GM12865 (cell line): Measurements from ENCODE around the gene CACNA2D4.

Source experiments
- DNase-seq: peaks from one replicate; pipeline ENCODE4 v3.0.0; 2010; ENCODE audit warnings: low read depth
- H3K4me3 ChIP-seq: 2 replicates; pipeline ENCODE4 v1.5.1; 2011; ENCODE audit warnings: mild to moderate bottlenecking, low read depth, low read length, control low read depth
- TF ChIP-seq, protein P1 (sequence below): IDR thresholded peaks from 2 replicates; pipeline ENCODE4 v1.5.1; 2011; ENCODE audit warnings: low read length, control low read depth, low read depth, inconsistent platforms; ENCODE audit not compliant: insufficient read depth; ENCODE audit errors: missing control alignments

The CACNA2D4 gene

DNA sequence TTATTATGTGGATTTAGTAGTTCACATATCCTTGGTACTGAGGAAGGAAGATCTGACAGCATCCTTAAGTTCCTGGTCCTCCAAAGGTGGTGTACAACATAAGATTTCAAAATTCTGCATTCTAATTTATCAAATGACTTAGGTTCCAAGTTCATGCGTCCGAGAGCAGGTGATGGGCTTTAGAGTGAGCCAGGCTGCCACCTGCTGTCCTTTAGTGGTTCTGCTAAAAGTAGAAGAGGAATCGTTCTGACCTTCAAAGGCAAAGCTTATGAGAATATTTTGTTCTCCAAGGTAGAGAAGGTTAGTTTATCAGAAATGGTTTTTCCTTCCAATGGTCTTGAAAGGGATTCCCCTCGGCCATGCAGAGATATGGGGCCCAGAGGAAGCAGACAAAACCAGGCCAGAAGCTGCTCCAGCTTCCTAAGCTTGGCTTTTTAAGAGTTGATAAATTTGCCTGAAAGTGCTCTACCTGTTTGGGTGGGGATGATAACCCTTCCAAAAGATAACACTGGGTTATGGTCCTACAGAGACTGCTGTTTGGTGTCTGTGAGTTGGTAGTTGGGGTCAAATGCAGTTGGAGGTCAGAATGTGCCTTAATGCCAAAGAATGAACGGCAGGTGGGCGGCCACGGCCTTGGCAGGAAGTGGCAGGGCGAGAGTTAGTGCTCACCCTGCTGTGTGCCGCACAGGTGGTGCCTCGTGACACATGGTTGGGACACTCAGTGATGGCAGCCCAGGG, 127.2 kb downstream of the CACNA2D4 start:
- no peak overlapping the region for H3K4me3 ChIP-seq
- DNase-seq, result peak; percentile 76
- TF ChIP-seq, protein P1, sequence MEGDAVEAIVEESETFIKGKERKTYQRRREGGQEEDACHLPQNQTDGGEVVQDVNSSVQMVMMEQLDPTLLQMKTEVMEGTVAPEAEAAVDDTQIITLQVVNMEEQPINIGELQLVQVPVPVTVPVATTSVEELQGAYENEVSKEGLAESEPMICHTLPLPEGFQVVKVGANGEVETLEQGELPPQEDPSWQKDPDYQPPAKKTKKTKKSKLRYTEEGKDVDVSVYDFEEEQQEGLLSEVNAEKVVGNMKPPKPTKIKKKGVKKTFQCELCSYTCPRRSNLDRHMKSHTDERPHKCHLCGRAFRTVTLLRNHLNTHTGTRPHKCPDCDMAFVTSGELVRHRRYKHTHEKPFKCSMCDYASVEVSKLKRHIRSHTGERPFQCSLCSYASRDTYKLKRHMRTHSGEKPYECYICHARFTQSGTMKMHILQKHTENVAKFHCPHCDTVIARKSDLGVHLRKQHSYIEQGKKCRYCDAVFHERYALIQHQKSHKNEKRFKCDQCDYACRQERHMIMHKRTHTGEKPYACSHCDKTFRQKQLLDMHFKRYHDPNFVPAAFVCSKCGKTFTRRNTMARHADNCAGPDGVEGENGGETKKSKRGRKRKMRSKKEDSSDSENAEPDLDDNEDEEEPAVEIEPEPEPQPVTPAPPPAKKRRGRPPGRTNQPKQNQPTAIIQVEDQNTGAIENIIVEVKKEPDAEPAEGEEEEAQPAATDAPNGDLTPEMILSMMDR, result peak; percentile 68

DNA sequence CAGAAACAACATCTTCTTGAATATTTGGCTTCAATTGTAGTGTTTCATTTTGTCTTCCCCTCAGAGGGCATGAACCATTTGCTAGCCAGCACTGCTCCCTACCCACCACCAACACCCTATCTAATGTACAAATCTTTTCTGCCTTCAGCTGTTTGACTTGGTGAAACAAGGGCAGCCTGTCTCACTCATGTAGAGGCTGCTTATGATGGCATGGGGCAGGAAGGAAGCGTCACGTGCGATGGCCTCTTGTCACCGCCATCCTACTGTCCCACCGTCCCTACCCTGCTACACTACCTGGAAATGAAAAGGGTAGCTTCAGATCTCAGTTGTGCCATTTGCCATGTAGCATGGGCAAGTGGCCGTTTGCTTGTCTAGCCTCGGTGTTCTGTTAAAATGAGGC, 128.0 kb downstream of the CACNA2D4 start:
- no peak for DNase-seq
- no peak overlapping the region for H3K4me3 ChIP-seq
- TF ChIP-seq, protein P1, result no peak

DNA sequence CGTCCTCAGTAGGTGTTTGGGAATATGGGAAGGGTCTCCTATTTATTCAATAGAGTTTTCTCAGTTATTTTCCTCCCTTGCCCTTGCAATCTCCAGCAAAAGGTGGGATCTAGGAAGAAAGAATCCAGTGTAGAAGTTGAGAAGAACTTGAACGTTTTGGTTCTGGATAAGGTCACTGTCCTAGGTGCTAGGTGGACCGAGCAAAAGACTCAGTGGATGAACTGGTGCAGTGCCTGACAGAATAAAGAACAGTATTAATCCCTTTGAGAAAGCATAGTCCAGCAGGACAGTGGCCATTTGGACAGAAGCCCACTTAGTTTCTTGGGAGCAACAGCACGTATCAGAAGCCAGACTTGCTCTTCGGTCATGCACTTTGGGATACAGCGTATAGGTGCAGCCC, 130.7 kb downstream of the CACNA2D4 start:
- TF ChIP-seq, protein P1, result no peak
- H3K4me3 ChIP-seq, result no peak overlapping the region
- DNase-seq, result no peak

DNA sequence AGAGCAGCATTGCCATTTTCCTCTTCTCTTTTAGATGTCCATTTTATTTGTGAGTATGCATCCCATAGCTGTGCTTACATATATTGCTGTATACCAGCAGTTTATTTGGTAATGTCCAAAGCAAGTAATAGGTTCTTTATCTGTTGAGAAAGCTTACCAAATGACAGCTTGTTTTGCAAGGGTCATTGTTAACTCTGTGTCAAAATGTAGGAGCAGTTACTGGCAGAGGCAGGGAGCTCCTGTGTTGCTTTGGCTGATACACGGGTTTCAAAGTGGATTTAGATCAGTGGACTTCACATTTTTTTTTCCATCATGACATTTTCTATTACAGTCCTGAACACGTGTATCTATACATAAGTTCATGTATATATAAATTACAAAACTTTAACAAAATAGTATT, 136.2 kb downstream of the CACNA2D4 start:
- no peak for DNase-seq
- H3K4me3 ChIP-seq, result no peak overlapping the region
- TF ChIP-seq, protein P1, result no peak

DNA sequence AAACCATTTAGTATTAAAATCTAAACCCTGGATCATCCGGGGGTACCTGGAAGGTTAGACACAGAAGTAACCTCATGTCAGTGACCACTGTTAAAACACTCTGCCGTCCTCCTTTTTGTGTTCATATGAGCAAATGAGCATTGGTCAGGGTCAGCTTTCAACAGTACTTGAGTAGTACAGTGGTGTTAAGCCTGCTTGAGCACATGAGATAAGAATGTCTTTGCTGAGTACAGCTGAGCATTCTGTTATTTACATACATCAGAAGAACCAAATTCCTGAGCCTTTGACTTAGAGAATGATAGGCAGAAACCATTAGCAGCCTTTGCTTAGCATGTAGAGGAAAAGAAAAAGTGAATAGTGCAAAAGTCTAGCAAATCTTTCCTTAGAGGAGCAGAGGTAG, 136.7 kb downstream of the CACNA2D4 start:
- DNase-seq, result no peak
- no peak overlapping the region for H3K4me3 ChIP-seq
- TF ChIP-seq, protein P1, result no peak

DNA sequence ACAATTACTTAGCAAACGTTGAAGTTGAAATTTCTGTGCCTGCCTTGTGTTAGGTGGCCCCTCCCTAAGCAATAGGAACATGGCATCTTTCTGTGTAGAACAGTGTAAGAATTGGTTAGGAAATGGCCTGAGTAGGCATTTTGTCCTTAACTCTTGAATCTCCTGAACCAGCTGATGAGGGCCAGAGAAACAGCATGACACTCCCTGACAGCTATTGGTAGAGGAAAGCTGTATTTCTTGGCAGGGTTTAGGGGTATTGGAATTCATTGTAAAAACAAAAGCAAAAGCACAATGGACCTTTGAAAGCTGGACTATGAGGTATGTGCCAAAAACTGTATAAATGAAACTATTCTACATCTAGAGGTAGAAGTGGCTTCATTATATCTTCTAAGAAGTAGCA, 138.7 kb downstream of the CACNA2D4 start:
- no peak for DNase-seq
- no peak overlapping the region for H3K4me3 ChIP-seq
- TF ChIP-seq, protein P1, result no peak

DNA sequence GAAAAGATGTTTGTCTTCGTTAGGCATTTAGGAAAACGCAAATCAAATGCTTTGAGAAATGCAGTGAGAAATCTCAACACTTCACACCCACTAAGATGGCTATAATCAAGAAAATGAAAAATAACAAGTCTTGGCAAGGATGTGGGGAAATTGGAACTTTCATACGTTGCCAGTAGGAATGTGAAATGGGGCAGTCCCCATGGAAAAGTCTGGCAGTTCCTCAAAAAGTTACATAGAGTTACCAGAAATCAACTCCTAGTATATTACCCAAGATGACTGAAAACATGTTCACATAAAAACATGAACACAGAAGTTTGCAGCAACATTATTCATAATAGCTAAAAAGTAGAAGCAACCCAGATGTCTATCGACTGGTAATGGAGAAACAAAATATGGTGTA, 139.5 kb downstream of the CACNA2D4 start:
- DNase-seq, result no peak
- H3K4me3 ChIP-seq, result no peak overlapping the region
- TF ChIP-seq, protein P1, result no peak
